Measurements from ENCODE around the gene STRAP. TPM values are rescaled to one million over a fixed set of nuclear protein-coding genes. Genes with fewer than 3 reads are reported as not detected.
A peak's percentile ranks its signal among the peaks of the same experiment; 100 is the strongest.

STRAP gene
- total RNA-seq, 2 donors from 2014 or later: 75.7 to 77.1 TPM

DNA sequence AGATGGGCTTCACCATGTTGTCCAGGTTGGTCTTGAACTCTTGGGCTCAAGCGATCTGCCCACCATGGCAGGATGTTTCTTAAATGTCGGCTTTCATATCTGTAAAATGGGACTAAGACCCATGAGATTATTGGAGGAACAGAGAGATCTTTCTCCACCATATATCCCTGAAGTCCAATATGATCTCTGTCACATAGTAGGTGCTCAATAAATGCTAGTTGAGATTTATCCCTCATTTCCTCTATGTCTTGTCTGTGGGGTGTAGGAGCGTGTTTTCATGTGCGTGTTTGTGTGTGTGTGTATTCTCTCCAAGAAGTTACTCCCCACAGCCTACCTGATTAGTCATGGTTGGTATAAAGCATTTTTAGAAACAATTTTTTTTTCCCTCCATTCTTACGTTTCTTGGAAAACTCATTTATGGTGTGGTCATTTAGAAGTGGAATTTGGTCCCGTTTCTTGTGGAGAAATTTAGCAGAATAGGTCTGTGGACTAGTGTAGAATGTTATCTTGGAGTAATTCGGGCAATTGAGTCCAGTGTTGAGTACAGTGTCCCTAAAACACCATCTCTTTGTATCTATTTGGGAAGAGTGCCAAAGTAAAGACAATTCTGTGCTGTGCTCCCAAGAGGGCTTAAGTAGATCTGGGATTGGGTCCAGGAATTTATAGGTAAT, 4.3 kb downstream of the STRAP start:
- H3K4me3 ChIP-seq: no peak overlapping the region
- H3K27ac ChIP-seq: peak overlapping the region in 1 of 2 donors; percentile 15
- DNase-seq (ENCODE audit: low spot score): no peak
- peaks cover 10% of the 10 kb centered on the region for H3K36me3 ChIP-seq
- H3K4me1 ChIP-seq: peaks cover 0 to 31% of the 10 kb centered on the region in 2 donors
- H3K9me3 ChIP-seq: no peaks in the 10 kb centered on the region
- TF ChIP-seq, protein P1, sequence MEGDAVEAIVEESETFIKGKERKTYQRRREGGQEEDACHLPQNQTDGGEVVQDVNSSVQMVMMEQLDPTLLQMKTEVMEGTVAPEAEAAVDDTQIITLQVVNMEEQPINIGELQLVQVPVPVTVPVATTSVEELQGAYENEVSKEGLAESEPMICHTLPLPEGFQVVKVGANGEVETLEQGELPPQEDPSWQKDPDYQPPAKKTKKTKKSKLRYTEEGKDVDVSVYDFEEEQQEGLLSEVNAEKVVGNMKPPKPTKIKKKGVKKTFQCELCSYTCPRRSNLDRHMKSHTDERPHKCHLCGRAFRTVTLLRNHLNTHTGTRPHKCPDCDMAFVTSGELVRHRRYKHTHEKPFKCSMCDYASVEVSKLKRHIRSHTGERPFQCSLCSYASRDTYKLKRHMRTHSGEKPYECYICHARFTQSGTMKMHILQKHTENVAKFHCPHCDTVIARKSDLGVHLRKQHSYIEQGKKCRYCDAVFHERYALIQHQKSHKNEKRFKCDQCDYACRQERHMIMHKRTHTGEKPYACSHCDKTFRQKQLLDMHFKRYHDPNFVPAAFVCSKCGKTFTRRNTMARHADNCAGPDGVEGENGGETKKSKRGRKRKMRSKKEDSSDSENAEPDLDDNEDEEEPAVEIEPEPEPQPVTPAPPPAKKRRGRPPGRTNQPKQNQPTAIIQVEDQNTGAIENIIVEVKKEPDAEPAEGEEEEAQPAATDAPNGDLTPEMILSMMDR (IDR thresholded peaks at IDR 0.05): no peak
- no peaks in the 10 kb centered on the region for H3K27me3 ChIP-seq

DNA sequence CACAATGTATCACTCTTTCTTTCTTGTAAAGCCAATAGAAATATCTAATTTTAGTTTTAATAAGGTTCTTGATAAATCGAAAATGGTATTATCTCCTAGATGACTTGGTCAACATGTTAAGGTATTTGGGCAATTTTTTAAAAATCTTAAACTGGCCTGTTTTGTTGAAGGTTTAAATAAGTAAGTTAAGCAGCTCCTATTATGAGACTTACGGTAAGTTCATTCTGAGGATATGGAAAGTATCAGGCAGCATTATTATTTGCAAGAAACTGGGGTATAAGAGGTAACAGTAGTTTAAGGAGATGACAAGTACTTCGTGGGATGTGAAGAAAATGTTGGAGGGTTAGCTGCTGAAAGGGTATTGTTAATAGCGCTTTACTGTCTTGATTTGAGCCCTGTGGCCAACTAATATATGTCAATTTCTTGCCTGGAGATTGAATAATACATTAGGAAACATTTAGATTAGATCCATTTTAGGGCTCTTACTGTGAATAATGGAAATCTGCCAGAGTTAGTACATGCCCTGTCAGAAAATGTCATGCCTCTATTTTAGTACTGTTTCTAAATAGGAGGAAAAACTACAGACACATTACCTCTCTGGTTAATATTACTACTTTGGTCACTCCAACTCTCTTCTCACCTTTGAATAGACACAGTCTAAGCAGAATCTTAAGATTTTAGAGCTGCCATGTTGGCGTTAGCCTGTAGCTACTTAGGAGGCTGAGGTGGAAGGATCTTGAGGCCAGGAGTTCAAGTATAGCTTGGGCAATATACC, 5.0 kb downstream of the STRAP start:
- DNase-seq (ENCODE audit: low spot score): no peak
- TF ChIP-seq, protein P1 (IDR thresholded peaks at IDR 0.05): no peak
- Histone ChIP-seq H3K9me3 (no peaks in the 10 kb centered on the region), H3K27ac (peak overlapping the region in 1 of 2 donors; percentile 15), H3K27me3 (no peaks in the 10 kb centered on the region), H3K4me3 (no peak overlapping the region), H3K36me3 (peaks cover 10% of the 10 kb centered on the region), H3K4me1 (peaks cover 0 to 31% of the 10 kb centered on the region in 2 donors)

DNA sequence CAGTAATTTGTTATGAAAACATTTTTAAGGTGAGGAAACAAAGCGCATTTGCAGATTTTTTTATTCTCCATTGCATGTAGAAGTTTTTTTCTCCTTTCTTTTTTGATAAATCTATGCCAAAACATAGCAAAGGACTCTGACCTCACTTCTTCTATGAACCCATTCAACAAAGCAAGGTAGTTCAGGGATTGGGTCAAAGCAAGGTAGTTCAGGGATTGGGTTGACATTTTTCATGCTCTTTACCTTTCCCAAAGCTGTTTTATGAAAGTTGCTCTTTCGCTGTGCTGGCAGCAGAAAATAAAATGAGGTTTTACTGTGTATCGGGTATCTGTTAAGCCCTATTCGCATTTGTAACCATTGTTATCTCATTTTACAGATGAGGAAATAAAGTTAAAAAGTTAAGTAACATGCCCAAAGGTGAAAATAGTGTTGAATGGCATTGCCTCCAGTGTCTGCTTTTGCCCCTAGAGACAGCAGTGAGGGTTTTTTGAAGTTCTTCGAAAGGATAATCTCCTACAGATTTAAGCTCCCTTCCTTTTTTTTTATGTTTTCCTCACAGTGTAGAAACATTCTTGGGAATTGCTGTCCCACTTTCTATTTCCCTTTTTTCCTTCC, 10.6 kb downstream of the STRAP start:
- Histone ChIP-seq H3K27ac (no peak overlapping the region), H3K27me3 (no peaks in the 10 kb centered on the region), H3K9me3 (no peaks in the 10 kb centered on the region), H3K36me3 (peaks cover 39% of the 10 kb centered on the region), H3K4me1 (no peaks in the 10 kb centered on the region), H3K4me3 (no peak overlapping the region)
- TF ChIP-seq, protein P1 (IDR thresholded peaks at IDR 0.05): no peak
- DNase-seq (ENCODE audit: low spot score): no peak

DNA sequence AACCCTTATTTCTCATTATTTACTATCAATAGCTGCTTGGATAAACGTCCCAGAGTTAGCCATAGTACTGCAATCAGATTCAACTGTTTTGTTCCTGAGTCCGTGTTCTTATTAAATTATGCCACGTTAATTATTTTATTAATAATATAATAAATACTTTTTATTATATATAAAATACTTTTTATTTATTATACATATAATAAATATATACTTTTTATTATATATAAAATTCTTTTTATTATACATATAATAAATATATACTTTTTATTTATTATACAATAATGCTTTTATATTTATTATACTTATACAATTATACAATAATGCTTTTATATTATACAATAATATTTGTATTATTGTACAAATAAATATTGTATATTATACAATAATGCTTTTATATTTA, 11.1 kb downstream of the STRAP start:
- Histone ChIP-seq H3K36me3 (peaks cover 42% of the 10 kb centered on the region), H3K9me3 (no peaks in the 10 kb centered on the region), H3K4me3 (no peak overlapping the region), H3K27me3 (no peaks in the 10 kb centered on the region), H3K4me1 (no peaks in the 10 kb centered on the region), H3K27ac (no peak overlapping the region)
- TF ChIP-seq, protein P1 (IDR thresholded peaks at IDR 0.05): no peak
- no peak for DNase-seq (ENCODE audit: low spot score)

DNA sequence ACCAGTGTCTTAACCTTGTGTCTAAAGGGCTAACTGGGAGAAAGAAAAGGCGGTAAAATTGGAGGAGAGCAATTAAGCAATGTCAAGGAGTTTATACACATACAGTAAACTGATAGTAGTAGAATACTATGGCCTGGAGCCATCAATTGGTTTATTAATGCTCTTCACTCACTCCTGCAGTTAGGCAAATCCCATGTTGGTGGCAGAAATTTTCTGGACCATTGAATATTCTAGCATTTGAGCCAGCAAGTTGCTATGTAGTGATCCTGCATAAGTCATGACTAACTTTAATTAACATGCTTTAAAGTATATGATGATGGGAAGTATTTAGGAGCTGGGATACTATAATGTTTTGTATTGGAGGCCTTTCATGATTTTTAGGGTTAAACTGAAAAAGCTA, 14.7 kb downstream of the STRAP start:
- Histone ChIP-seq H3K27me3 (no peaks in the 10 kb centered on the region), H3K4me1 (no peaks in the 10 kb centered on the region), H3K4me3 (no peak overlapping the region), H3K27ac (no peak overlapping the region), H3K36me3 (peaks cover 59% of the 10 kb centered on the region), H3K9me3 (no peaks in the 10 kb centered on the region)
- DNase-seq (ENCODE audit: low spot score): no peak
- TF ChIP-seq, protein P1 (IDR thresholded peaks at IDR 0.05): no peak

All from right atrium auricular region (tissue), 2 donors.